Measurements from ENCODE around the gene PAWR.
"Not testable (repeated sequence)": the region's sequence is repeated elsewhere in the genome, so short reads cannot be mapped to it uniquely, and the experiment has no call there.

The PAWR gene

DNA sequence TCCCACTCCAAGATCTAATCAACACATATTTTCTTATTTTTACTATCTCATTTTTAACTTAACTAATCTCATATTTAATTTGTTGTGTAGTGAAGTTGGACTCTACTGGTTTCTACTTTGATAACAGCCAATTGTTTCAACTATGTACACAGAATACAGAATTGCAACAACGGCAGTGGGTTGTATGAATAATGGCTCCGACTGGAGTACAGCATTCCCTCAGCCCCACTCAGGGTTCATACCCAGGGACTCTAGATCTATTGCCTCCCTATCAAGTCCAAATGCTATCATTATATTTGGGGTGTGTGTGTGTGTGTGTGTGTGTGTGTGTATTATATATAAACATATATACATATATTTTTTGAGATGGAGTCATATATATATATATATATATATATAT, 52.3 kb downstream of the PAWR start:
- POLR2A ChIA-PET, result no interaction called here
- TF ChIP-seq, protein P1, sequence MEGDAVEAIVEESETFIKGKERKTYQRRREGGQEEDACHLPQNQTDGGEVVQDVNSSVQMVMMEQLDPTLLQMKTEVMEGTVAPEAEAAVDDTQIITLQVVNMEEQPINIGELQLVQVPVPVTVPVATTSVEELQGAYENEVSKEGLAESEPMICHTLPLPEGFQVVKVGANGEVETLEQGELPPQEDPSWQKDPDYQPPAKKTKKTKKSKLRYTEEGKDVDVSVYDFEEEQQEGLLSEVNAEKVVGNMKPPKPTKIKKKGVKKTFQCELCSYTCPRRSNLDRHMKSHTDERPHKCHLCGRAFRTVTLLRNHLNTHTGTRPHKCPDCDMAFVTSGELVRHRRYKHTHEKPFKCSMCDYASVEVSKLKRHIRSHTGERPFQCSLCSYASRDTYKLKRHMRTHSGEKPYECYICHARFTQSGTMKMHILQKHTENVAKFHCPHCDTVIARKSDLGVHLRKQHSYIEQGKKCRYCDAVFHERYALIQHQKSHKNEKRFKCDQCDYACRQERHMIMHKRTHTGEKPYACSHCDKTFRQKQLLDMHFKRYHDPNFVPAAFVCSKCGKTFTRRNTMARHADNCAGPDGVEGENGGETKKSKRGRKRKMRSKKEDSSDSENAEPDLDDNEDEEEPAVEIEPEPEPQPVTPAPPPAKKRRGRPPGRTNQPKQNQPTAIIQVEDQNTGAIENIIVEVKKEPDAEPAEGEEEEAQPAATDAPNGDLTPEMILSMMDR (IDR thresholded peaks at IDR 0.05; ENCODE audit: insufficient read depth, low read length, missing control alignments), result no peak
- no peak overlapping the region for H3K4me3 ChIP-seq (ENCODE audit: low read depth, low read length)
- DNase-seq (ENCODE audit: low read depth, low spot score), result no peak
- CTCF ChIA-PET, result no interaction called here

DNA sequence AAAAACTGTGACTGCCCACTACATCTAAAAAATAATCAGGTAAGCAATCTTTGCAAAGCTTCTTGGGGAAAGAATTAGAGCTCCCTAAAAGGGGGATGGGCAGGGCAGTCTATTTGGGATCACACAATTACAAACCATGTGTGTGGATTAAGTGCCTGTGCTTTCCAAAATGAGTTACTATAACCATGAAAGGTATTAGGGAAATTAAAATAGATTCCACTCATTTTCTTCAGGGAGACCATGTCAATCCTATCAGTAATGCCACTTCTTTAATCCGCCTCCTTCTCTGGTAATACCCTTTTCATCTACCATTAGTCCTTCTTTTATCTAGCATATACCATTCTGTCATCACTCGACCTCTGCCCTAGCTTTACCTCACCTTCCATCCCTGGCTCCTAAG, 53.7 kb downstream of the PAWR start:
- ChIA-PET POLR2A (no interaction called here), CTCF (interaction anchor here (0.8 kb wide), 1 partner anchor 9 kb away, joined by 5 read pairs; no protein-coding TSS in a partner anchor)
- DNase-seq (ENCODE audit: low read depth, low spot score), result no peak
- TF ChIP-seq, protein P1 (IDR thresholded peaks at IDR 0.05; ENCODE audit: insufficient read depth, low read length, missing control alignments), result no peak
- no peak overlapping the region for H3K4me3 ChIP-seq (ENCODE audit: low read depth, low read length)

DNA sequence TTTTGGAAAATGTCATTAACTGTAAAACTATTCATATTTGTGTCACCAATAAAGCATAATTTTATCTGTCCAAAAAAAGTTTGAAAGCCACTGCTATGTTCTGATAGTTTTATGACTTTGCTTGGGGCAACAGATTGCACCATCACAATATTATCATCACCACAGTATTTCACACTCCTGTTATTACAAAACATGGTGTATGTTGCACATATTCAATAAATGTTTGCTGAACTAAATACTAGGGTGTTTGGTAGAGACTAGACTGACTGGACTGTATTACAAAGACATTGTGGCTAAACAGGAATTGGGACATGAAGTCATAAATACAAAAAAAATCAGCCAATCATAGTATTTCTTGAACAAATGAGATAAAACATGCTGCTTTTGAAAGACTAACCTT, 55.1 kb downstream of the PAWR start:
- ChIA-PET CTCF (no interaction called here), POLR2A (no interaction called here)
- H3K4me3 ChIP-seq (ENCODE audit: low read depth, low read length), result no peak overlapping the region
- TF ChIP-seq, protein P1 (IDR thresholded peaks at IDR 0.05; ENCODE audit: insufficient read depth, low read length, missing control alignments), result no peak
- no peak for DNase-seq (ENCODE audit: low read depth, low spot score)

DNA sequence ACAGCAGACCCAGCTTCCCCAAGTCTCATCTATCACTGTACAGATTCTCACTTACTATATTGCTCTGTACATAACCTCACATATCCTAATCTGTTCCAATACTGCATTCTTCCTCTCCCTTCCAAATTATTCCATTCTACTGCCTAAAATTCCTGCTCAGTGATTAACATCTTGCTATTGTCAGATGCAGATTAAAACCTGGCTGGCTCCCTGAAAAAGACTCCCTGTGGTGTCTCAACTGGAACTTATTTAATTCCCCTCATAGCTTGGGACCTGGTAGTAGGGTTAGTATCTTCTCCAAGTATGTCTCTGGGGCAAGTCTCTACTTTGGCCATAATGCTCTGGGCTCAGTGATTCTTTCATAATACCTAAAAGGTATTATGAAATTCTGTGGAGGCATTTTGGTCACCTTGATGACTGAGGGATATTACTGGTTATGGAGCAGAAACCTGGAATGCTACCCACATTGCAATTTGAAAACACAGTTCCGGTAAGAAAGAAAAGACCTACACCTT, 55.8 kb downstream of the PAWR start:
- DNase-seq (ENCODE audit: low read depth, low spot score), result no peak
- no peak overlapping the region for H3K4me3 ChIP-seq (ENCODE audit: low read depth, low read length)
- TF ChIP-seq, protein P1 (IDR thresholded peaks at IDR 0.05; ENCODE audit: insufficient read depth, low read length, missing control alignments), result no peak
- ChIA-PET CTCF (no interaction called here), POLR2A (interaction anchor here (0.6 kb wide), 1 partner anchor 9 kb away, joined by 4 read pairs; no protein-coding TSS in a partner anchor)

DNA sequence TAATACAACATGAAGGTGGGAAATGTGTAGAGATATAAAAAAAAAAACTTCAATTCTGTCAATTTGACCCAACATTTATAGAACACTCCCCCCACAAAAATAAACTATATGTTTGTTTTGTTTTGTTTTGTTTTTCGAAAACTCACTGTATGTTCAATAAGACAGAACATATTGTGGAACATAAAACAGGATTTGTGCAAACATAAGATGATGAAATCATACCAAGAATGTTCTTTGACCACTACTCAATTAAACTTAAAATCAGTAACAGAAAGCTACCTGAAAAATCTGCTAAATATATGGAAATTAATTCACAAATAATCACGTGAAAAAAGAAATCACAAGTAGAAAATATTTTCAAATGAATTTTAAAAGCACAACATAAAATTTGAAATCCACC, 61.2 kb downstream of the PAWR start:
- POLR2A ChIA-PET, result no interaction called here
- TF ChIP-seq, protein P1 (IDR thresholded peaks at IDR 0.05; ENCODE audit: insufficient read depth, low read length, missing control alignments), result no peak
- H3K4me3 ChIP-seq (ENCODE audit: low read depth, low read length), result no peak overlapping the region
- CTCF ChIA-PET, result interaction anchor here (0.8 kb wide), 1 partner anchor 83 kb away, joined by 3 read pairs; no protein-coding TSS in a partner anchor
- DNase-seq (ENCODE audit: low read depth, low spot score), result no peak

DNA sequence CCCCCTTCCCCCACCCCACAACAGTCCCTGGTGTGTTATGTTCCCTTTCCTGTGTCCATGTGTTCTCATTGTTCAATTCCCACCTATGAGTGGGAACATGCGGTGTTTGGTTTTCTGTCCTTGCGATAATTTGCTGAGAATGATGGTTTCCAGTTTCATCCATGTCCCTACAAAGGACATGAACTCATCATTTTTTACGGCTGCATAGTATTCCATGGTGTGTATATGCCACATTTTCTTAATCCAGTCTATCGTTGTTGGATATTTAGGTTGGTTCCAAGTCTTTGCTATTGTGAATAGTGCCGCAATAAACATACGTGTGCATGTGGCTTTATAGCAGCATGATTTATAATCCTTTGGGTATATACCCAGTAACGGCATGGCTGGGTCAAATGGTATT, 64.0 kb downstream of the PAWR start:
- POLR2A ChIA-PET; CTCF ChIA-PET; DNase-seq (ENCODE audit: low read depth, low spot score); H3K4me3 ChIP-seq (ENCODE audit: low read depth, low read length): not testable (repeated sequence)

DNA sequence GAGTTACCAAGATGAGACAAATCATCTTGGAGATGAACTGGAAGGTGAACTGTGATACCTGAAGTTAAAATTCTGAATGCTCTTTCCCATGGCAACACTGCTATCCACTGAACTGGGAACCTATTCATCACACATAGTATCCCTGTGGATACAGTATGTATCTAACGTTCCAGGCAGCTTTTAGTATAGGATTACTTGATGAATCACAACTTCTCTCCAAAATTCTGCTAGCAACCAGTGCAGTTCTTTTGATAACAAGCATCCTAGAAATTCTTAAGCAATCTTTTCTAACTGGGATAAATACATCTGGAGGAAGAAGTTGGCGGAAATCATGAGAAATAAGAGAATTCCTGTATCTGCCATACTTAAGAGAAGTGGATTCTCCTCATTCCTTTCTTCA, 66.4 kb downstream of the PAWR start:
- TF ChIP-seq, protein P1 (IDR thresholded peaks at IDR 0.05; ENCODE audit: insufficient read depth, low read length, missing control alignments), result no peak
- ChIA-PET CTCF (interaction anchor here (1.1 kb wide), 1 partner anchor 8 kb away, joined by 4 read pairs; no protein-coding TSS in a partner anchor), POLR2A (no interaction called here)
- H3K4me3 ChIP-seq (ENCODE audit: low read depth, low read length), result no peak overlapping the region
- no peak for DNase-seq (ENCODE audit: low read depth, low spot score)
